GM20000 (cell line): ENCODE data around the gene OPN1SW.

Source experiments
- DNase-seq: peaks from one replicate; pipeline ENCODE4 v3.0.0; 2012; ENCODE audit warnings: low spot score
- CTCF ChIP-seq: IDR thresholded peaks from 2 replicates; pipeline ENCODE4 v1.5.1; 2012; ENCODE audit warnings: mild to moderate bottlenecking, control low read depth; ENCODE audit errors: extremely low read depth, missing control alignments

The OPN1SW gene

GRCh38 chr7:128811631-128812430 is 36.2 kb upstream of the OPN1SW start:
- DNase-seq = no peak
- no peak for TF ChIP-seq CTCF

GRCh38 chr7:128810997-128811396 is 35.4 kb upstream of the OPN1SW start:
- DNase-seq = no peak
- no peak for TF ChIP-seq CTCF

GRCh38 chr7:128810473-128810872 is 34.9 kb upstream of the OPN1SW start:
- no peak for DNase-seq

GRCh38 chr7:128809363-128809762 is 33.8 kb upstream of the OPN1SW start:
- DNase-seq = no peak
- TF ChIP-seq CTCF = no peak

More at GRCh38 chr7:128810473-128810872, 34.9 kb upstream of the OPN1SW start:
- TF ChIP-seq CTCF = no peak

GRCh38 chr7:128807191-128807590 is 31.6 kb upstream of the OPN1SW start:
- no peak for DNase-seq
- TF ChIP-seq CTCF = no peak

DNA sequence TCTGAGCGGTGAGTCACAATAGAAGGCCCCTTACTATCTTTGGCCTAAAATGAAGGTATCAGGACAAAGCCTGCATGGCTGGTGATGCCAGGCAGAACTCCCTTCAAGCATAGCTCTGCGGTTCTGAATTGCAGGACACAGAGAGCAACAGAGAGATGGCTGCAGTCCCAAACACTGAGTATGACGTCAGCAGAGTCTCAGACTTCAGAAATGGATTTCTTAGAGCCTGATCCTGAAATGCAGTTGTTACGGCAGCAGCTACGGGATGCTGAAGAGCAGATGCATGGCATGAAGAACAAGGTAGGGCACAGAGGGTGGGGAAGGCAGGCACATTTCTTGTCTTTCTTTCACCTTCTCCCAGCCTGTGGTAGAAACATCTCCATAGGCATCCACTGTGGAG is 29.6 kb upstream of the OPN1SW start:
- TF ChIP-seq CTCF = no peak
- DNase-seq = no peak

DNA sequence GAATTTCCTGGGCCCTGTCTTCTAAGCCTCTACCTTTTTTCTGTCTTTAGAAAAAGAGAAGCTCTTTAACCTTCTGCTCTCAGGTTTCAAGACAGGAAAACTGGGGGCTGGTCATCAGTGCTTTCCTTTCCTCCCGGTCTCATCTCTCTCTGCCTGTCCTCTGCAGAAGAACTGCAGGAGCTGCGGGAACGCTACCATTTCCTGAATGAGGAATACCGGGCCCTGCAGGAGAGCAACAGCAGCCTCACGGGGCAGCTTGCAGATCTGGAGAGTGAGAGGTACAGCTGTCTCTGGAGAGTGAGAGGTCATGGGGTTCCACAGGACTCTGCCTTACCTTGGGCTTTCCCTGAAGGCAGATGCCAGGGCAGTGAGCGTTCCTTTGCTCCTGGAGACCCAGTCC is 28.9 kb upstream of the OPN1SW start:
- TF ChIP-seq CTCF = no peak
- no peak for DNase-seq
